ENCODE measurements around the gene IVL.

DNA sequence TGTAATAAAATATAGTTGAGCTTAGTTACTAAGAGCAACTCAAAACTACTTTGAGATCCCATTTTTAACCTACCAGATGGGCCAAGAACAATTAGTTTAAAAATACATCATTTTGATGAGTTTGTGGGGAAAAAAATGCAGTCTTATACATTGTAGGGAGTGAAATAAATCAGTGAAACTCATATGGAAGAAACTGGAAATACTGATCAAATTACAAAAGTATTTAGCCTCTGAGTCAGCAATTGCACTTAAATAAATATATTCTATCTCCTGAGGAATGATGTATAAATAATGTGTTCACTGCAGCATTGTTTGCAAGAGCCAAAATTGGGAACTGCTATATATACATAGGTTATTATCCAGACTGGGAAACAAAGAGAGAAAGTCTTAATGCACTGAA lies 34.9 kb upstream of the IVL start:
- no peak for TF ChIP-seq YY1 (IDR thresholded peaks at IDR 0.05; ENCODE audit: extremely low read depth, insufficient replicate concordance, low read depth, low read length)
- TF ChIP-seq, protein P1, sequence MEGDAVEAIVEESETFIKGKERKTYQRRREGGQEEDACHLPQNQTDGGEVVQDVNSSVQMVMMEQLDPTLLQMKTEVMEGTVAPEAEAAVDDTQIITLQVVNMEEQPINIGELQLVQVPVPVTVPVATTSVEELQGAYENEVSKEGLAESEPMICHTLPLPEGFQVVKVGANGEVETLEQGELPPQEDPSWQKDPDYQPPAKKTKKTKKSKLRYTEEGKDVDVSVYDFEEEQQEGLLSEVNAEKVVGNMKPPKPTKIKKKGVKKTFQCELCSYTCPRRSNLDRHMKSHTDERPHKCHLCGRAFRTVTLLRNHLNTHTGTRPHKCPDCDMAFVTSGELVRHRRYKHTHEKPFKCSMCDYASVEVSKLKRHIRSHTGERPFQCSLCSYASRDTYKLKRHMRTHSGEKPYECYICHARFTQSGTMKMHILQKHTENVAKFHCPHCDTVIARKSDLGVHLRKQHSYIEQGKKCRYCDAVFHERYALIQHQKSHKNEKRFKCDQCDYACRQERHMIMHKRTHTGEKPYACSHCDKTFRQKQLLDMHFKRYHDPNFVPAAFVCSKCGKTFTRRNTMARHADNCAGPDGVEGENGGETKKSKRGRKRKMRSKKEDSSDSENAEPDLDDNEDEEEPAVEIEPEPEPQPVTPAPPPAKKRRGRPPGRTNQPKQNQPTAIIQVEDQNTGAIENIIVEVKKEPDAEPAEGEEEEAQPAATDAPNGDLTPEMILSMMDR (IDR thresholded peaks at IDR 0.05 in 2 of 3, conservative IDR thresholded peaks at IDR 0.05 in 1 of 3; ENCODE audit: borderline replicate concordance in 1 of 3, insufficient read depth in 1 of 3, low read depth in 2 of 3, low read length in 2 of 3): no peak
- TF ChIP-seq POLR2AphosphoS5 (IDR thresholded peaks at IDR 0.05; ENCODE audit: low read depth, low read length): no peak
- TF ChIP-seq SIN3A (IDR thresholded peaks at IDR 0.05; ENCODE audit: low read depth): no peak
- TF ChIP-seq RAD21 (IDR thresholded peaks at IDR 0.05; ENCODE audit: low read depth): no peak

All from HCT116 (cell line).